ENCODE measurements around the gene CKAP5. TPM values are rescaled to one million over a fixed set of nuclear protein-coding genes. Genes with fewer than 3 reads are reported as not detected.

CKAP5 gene
- total RNA-seq, 1 donor from 2014 or later: 101 TPM

DNA sequence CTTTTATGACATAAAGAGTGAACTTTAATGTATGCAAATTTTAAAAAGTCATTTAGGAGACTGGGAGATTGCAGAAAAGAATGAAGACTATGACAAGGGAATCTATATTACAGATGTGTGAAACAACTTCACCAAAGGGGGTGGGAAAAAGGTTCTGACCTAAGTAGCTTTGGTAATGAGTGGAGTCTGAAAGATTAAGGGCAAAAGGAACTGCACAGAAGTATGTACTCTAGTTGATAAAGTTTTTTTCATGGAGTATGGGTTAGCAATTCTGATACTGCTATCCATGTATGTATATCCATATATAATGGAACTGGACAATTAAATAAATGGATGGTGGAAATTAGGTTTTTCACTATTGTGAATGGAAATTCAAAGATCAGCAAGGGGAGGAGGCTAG lies 9.2 kb downstream of the CKAP5 start:
- no peaks in the 10 kb centered on the region for H3K36me3 Mint-ChIP-seq (ENCODE audit: unreplicated experiment)
- TF ChIP-seq, protein P1, sequence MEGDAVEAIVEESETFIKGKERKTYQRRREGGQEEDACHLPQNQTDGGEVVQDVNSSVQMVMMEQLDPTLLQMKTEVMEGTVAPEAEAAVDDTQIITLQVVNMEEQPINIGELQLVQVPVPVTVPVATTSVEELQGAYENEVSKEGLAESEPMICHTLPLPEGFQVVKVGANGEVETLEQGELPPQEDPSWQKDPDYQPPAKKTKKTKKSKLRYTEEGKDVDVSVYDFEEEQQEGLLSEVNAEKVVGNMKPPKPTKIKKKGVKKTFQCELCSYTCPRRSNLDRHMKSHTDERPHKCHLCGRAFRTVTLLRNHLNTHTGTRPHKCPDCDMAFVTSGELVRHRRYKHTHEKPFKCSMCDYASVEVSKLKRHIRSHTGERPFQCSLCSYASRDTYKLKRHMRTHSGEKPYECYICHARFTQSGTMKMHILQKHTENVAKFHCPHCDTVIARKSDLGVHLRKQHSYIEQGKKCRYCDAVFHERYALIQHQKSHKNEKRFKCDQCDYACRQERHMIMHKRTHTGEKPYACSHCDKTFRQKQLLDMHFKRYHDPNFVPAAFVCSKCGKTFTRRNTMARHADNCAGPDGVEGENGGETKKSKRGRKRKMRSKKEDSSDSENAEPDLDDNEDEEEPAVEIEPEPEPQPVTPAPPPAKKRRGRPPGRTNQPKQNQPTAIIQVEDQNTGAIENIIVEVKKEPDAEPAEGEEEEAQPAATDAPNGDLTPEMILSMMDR (IDR thresholded peaks at IDR 0.05): no peak

GRCh38 chr11:46836431-46836830 lies 9.6 kb downstream of the CKAP5 start:
- TF ChIP-seq, protein P1 (IDR thresholded peaks at IDR 0.05): no peak
- Mint-ChIP-seq H3K27me3 (ENCODE audit: unreplicated experiment) (no peaks in the 10 kb centered on the region), H3K36me3 (ENCODE audit: unreplicated experiment) (no peaks in the 10 kb centered on the region), H3K4me1 (ENCODE audit: unreplicated experiment) (peaks cover 11% of the 10 kb centered on the region), H3K9me3 (ENCODE audit: unreplicated experiment) (no peaks in the 10 kb centered on the region), H3K4me3 (ENCODE audit: unreplicated experiment) (no peak overlapping the region), H3K27ac (ENCODE audit: unreplicated experiment) (no peak overlapping the region)
- no peak for DNase-seq (ENCODE audit: extremely low spot score, unreplicated experiment)

More for the DNA sequence above, 9.2 kb downstream of the CKAP5 start:
- Mint-ChIP-seq H3K9me3 (ENCODE audit: unreplicated experiment) (no peaks in the 10 kb centered on the region), H3K27me3 (ENCODE audit: unreplicated experiment) (no peaks in the 10 kb centered on the region), H3K27ac (ENCODE audit: unreplicated experiment) (no peak overlapping the region), H3K4me1 (ENCODE audit: unreplicated experiment) (peaks cover 11% of the 10 kb centered on the region), H3K4me3 (ENCODE audit: unreplicated experiment) (no peak overlapping the region)
- DNase-seq (ENCODE audit: extremely low spot score, unreplicated experiment): no peak

DNA sequence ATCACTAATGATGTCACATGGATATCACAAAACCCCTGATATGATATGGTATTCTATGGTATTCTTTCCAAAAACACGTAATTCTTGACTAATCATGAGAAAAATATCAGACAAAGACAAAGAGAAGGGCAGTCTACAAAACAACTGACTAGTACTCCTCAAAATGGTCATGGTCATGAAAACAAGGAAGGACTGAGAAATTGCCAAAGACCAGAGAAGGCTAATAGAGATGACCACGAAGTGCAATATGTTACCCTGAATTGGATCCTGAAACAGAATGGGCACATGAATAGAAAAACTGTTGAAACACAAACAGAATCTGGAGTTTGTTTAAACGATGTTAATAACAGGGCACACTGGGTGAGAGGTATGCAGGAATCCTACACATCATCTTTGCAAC lies 10.2 kb downstream of the CKAP5 start:
- no peaks in the 10 kb centered on the region for H3K27me3 Mint-ChIP-seq (ENCODE audit: unreplicated experiment)
- no peak overlapping the region for H3K27ac Mint-ChIP-seq (ENCODE audit: unreplicated experiment)
- no peaks in the 10 kb centered on the region for H3K9me3 Mint-ChIP-seq (ENCODE audit: unreplicated experiment)
- no peaks in the 10 kb centered on the region for H3K36me3 Mint-ChIP-seq (ENCODE audit: unreplicated experiment)
- TF ChIP-seq, protein P1 (IDR thresholded peaks at IDR 0.05): no peak
- H3K4me3 Mint-ChIP-seq (ENCODE audit: unreplicated experiment): no peak overlapping the region
- DNase-seq (ENCODE audit: extremely low spot score, unreplicated experiment): no peak
- H3K4me1 Mint-ChIP-seq (ENCODE audit: unreplicated experiment): peaks cover 11% of the 10 kb centered on the region

DNA sequence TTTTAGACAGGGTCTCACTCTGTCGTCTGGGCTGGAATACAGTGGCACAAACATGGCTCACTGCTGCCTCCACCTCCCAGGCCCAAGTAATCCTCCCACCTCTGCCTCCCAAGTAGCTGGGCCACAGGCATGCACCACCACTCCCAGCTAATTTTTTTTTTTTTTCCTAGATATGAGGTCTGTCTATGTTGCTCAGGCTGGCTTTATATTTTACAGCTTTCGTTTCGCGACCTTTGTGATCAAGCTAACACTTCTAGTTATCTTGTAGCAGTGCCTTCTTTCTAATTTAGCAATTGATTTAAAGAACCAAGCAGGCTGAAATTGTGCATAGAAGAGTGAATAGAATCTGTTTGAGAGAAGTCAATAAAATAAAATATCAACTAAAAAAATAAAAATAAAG lies 11.3 kb downstream of the CKAP5 start:
- H3K27me3 Mint-ChIP-seq (ENCODE audit: unreplicated experiment): no peaks in the 10 kb centered on the region
- DNase-seq (ENCODE audit: extremely low spot score, unreplicated experiment): no peak
- peaks cover 2% of the 10 kb centered on the region for H3K36me3 Mint-ChIP-seq (ENCODE audit: unreplicated experiment)
- H3K4me3 Mint-ChIP-seq (ENCODE audit: unreplicated experiment): no peak overlapping the region
- H3K9me3 Mint-ChIP-seq (ENCODE audit: unreplicated experiment): no peaks in the 10 kb centered on the region
- no peak overlapping the region for H3K27ac Mint-ChIP-seq (ENCODE audit: unreplicated experiment)
- TF ChIP-seq, protein P1 (IDR thresholded peaks at IDR 0.05): no peak
- H3K4me1 Mint-ChIP-seq (ENCODE audit: unreplicated experiment): peaks cover 11% of the 10 kb centered on the region

- no peak overlapping the region for H3K4me3 Mint-ChIP-seq (ENCODE audit: unreplicated experiment)
- peaks cover 2% of the 10 kb centered on the region for H3K36me3 Mint-ChIP-seq (ENCODE audit: unreplicated experiment)
- H3K27ac Mint-ChIP-seq (ENCODE audit: unreplicated experiment): peak overlapping the region; percentile 23
- H3K27me3 Mint-ChIP-seq (ENCODE audit: unreplicated experiment): no peaks in the 10 kb centered on the region
- DNase-seq (ENCODE audit: extremely low spot score, unreplicated experiment): no peak
- peaks cover 21% of the 10 kb centered on the region for H3K4me1 Mint-ChIP-seq (ENCODE audit: unreplicated experiment)
- no peaks in the 10 kb centered on the region for H3K9me3 Mint-ChIP-seq (ENCODE audit: unreplicated experiment)
- TF ChIP-seq, protein P1 (IDR thresholded peaks at IDR 0.05): no peak
These were observed 13.4 kb downstream of the CKAP5 start for GRCh38 chr11:46832511-46833214.
